ENCODE data around the gene CAPN1. TPM values are rescaled to one million over a fixed set of nuclear protein-coding genes. Genes with fewer than 3 reads are reported as not detected.
A peak's percentile ranks its signal among the peaks of the same experiment; 100 is the strongest.

The CAPN1 gene
- total and polyA plus RNA-seq, 2 of the 13 experiments (the other 11 are each of a cell fraction or from before 2014, with no cell fraction given), result 57.3 to 82.6 TPM

- TF ChIP-seq CERS6 (CRISPR knock-in tag; IDR thresholded peaks at IDR 0.05) (no peak), PAF1 (CRISPR knock-in tag; IDR thresholded peaks at IDR 0.05) (no peak), FOXP4 (CRISPR knock-in tag; IDR thresholded peaks at IDR 0.05) (peak; percentile 5; the same call in 1 of the 2 replicates), SRF (IDR thresholded peaks at IDR 0.05; ENCODE audit: low read depth, low read length) (no peak), HNF4A (CRISPR knock-in tag; IDR thresholded peaks at IDR 0.05) (0 out of 2 replicates have a peak, but pooled peaks have one; percentile 6), ZNF614 (CRISPR knock-in tag; IDR thresholded peaks at IDR 0.05; ENCODE audit: borderline replicate concordance) (0 out of 2 replicates have a peak, but pooled peaks have one; percentile 18), SIN3B (IDR thresholded peaks at IDR 0.05; ENCODE audit: low read length) (0 out of 2 replicates have a peak, but pooled peaks have one; percentile 10), KDM4B (CRISPR knock-in tag; IDR thresholded peaks at IDR 0.05) (0 out of 2 replicates have a peak, but pooled peaks have one; percentile 4), DNMT3B (CRISPR knock-in tag; conservative IDR thresholded peaks at IDR 0.05) (no peak), ZNF34 (CRISPR knock-in tag; IDR thresholded peaks at IDR 0.05; ENCODE audit: borderline replicate concordance) (no peak), MTERF4 (CRISPR knock-in tag; IDR thresholded peaks at IDR 0.05) (peak; percentile 39; the same call in 1 of the 2 replicates), STAG1 (CRISPR knock-in tag; IDR thresholded peaks at IDR 0.05) (peak; percentile 19; the same call in 1 of the 2 replicates), ZNF18 (CRISPR knock-in tag; IDR thresholded peaks at IDR 0.05; ENCODE audit: insufficient replicate concordance) (peak; percentile 55), RELA (CRISPR knock-in tag; IDR thresholded peaks at IDR 0.05) (no peak), CREB1 (IDR thresholded peaks at IDR 0.05) (peak; percentile 31; the same call in 1 of the 2 replicates), CREB1 (CRISPR knock-in tag; IDR thresholded peaks at IDR 0.05) (no peak; the same call in 1 of the 2 replicates), ZFX (CRISPR knock-in tag; IDR thresholded peaks at IDR 0.05; ENCODE audit: low read depth) (peak; percentile 59; the same call in 1 of the 2 replicates), ZNF800 (CRISPR knock-in tag; IDR thresholded peaks at IDR 0.05) (no peak), ZBTB7B (CRISPR knock-in tag; IDR thresholded peaks at IDR 0.05) (no peak)
These were observed 46.6 kb upstream of the CAPN1 start (continued) for GRCh38 chr11:65134952-65135632.
